Osteocyte (in vitro differentiated cells): ENCODE measurements around the gene TERT. TPM values are rescaled to one million over a fixed set of nuclear protein-coding genes. Genes with fewer than 3 reads are reported as not detected.
"Not testable (repeated sequence)": the region's sequence is repeated elsewhere in the genome, so short reads cannot be mapped to it uniquely, and the experiment has no call there.

Experiments used
- DNase-seq: peaks from one replicate; pipeline ENCODE4 v3.0.0; 2021; ENCODE audit warnings: mixed read lengths; ENCODE audit not compliant: unreplicated experiment; ENCODE audit errors: extremely low spot score
- H3K27ac Mint-ChIP-seq: one replicate; pipeline ENCODE4 v1.8.0; 2021; ENCODE audit warnings: mild to moderate bottlenecking, mixed read lengths; ENCODE audit not compliant: unreplicated experiment
- H3K27me3 Mint-ChIP-seq: one replicate; pipeline ENCODE4 v1.8.0; 2021; ENCODE audit warnings: mixed read lengths; ENCODE audit not compliant: unreplicated experiment
- H3K36me3 Mint-ChIP-seq: one replicate; pipeline ENCODE4 v1.8.0; 2021; ENCODE audit warnings: mixed read lengths; ENCODE audit not compliant: unreplicated experiment
- H3K4me1 Mint-ChIP-seq: one replicate; pipeline ENCODE4 v1.8.0; 2021; ENCODE audit warnings: mixed read lengths; ENCODE audit not compliant: unreplicated experiment
- H3K4me3 Mint-ChIP-seq: one replicate; pipeline ENCODE4 v1.8.0; 2021; ENCODE audit warnings: mild to moderate bottlenecking, moderate library complexity, mixed read lengths; ENCODE audit not compliant: unreplicated experiment
- H3K9me3 Mint-ChIP-seq: one replicate; pipeline ENCODE4 v1.8.0; 2021; ENCODE audit warnings: mixed read lengths; ENCODE audit not compliant: unreplicated experiment
- total RNA-seq: library from RNA; stranded (reverse); gene quantifications from 2 replicates; pipeline ENCODE4 v1.2.1, GENCODE V29; 2021
- TF ChIP-seq, protein P1 (sequence below): fragments of 200-600 bp; sonication (generic); IDR thresholded peaks from 2 replicates; pipeline ENCODE4 v1.5.0; 2021; ENCODE audit warnings: antibody characterized with exemption, mild to moderate bottlenecking, moderate library complexity

Gene TERT
- total RNA-seq, 1 donor from 2014 or later, result not detected

DNA sequence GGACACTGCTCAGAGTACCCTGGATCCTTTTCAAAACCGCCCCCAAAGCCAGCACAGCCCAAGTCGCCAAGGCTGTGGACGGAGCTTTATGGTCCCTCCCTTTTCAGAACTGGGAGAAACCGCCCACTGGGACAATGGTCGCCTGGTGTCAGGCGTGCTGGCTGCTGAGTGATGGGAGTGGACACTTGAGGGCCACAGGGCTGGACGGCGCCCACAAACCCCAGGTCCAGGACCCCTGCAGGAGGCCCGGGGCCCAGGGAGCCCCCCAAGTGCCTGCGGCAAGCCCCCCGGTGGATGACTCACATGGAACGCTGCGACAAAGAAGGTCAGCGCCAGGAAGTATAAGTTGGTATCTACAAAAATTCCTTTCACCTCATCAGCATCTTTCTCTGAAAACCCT, 39.1 kb upstream of the TERT start:
- Mint-ChIP-seq H3K4me3 (no peak overlapping the region), H3K27me3 (no peaks in the 10 kb centered on the region), H3K4me1 (no peaks in the 10 kb centered on the region), H3K36me3 (peaks cover 34% of the 10 kb centered on the region), H3K27ac (no peak overlapping the region), H3K9me3 (peaks cover under 1% of the 10 kb centered on the region)
- TF ChIP-seq, protein P1, sequence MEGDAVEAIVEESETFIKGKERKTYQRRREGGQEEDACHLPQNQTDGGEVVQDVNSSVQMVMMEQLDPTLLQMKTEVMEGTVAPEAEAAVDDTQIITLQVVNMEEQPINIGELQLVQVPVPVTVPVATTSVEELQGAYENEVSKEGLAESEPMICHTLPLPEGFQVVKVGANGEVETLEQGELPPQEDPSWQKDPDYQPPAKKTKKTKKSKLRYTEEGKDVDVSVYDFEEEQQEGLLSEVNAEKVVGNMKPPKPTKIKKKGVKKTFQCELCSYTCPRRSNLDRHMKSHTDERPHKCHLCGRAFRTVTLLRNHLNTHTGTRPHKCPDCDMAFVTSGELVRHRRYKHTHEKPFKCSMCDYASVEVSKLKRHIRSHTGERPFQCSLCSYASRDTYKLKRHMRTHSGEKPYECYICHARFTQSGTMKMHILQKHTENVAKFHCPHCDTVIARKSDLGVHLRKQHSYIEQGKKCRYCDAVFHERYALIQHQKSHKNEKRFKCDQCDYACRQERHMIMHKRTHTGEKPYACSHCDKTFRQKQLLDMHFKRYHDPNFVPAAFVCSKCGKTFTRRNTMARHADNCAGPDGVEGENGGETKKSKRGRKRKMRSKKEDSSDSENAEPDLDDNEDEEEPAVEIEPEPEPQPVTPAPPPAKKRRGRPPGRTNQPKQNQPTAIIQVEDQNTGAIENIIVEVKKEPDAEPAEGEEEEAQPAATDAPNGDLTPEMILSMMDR, result no peak
- no peak for DNase-seq

DNA sequence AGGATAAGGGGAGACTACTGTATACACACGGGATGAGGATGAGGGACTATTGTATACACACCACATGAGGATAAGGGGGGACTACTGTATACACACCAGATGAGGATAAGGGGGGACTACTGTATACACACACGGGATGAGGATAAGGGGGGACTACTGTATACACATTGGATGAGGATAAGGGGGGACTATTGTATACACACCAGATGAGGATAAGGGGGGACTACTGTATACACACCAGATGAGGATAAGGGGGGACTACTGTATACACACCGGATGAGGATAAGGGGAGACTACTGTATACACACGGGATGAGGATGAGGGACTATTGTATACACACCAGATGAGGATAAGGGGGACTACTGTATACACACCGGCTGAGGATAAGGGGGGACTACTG, 38.4 kb upstream of the TERT start:
- peaks cover 37% of the 10 kb centered on the region for H3K36me3 Mint-ChIP-seq
- not testable (repeated sequence) for H3K4me3 Mint-ChIP-seq, H3K4me1 Mint-ChIP-seq, H3K27ac Mint-ChIP-seq, DNase-seq, H3K27me3 Mint-ChIP-seq, H3K9me3 Mint-ChIP-seq

GRCh38 chr5:1332461-1333001, 37.7 kb upstream of the TERT start:
- Mint-ChIP-seq H3K9me3 (peaks cover 6% of the 10 kb centered on the region), H3K27ac (no peak overlapping the region), H3K27me3 (no peaks in the 10 kb centered on the region), H3K4me1 (peaks cover 10% of the 10 kb centered on the region), H3K36me3 (peaks cover 35% of the 10 kb centered on the region), H3K4me3 (no peak overlapping the region)
- TF ChIP-seq, protein P1, result no peak
- DNase-seq, result no peak

DNA sequence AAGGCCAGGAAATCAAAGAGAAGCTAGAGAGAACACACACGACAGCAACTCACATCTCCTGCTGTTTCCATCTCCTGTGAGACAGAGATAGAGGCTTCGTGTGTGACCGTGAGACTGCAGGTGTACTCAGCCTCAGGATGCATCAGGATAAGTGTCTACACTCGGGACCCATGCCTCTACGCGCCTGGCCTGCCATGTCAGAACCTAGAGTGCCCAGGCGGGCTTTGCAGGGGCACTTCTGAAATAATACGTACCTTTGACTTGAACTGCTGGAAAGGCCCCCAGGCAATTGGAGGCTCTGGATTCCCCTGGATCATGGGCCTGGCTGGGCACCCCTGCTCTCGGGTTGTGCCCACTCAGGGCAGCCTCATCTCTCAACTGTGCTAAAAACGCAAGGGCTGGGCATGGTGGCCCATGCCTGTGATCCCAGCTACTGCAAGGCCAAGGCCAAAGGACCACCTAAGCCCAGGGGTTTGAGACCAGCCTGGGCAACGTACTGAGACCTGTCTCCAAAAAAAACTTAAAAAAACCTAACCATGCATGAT, 37.1 kb upstream of the TERT start:
- Mint-ChIP-seq H3K27me3 (no peaks in the 10 kb centered on the region), H3K36me3 (peaks cover 31% of the 10 kb centered on the region), H3K4me1 (peaks cover 16% of the 10 kb centered on the region), H3K4me3 (no peak overlapping the region), H3K27ac (no peak overlapping the region), H3K9me3 (peaks cover 6% of the 10 kb centered on the region)
- TF ChIP-seq, protein P1, result no peak
- no peak for DNase-seq

DNA sequence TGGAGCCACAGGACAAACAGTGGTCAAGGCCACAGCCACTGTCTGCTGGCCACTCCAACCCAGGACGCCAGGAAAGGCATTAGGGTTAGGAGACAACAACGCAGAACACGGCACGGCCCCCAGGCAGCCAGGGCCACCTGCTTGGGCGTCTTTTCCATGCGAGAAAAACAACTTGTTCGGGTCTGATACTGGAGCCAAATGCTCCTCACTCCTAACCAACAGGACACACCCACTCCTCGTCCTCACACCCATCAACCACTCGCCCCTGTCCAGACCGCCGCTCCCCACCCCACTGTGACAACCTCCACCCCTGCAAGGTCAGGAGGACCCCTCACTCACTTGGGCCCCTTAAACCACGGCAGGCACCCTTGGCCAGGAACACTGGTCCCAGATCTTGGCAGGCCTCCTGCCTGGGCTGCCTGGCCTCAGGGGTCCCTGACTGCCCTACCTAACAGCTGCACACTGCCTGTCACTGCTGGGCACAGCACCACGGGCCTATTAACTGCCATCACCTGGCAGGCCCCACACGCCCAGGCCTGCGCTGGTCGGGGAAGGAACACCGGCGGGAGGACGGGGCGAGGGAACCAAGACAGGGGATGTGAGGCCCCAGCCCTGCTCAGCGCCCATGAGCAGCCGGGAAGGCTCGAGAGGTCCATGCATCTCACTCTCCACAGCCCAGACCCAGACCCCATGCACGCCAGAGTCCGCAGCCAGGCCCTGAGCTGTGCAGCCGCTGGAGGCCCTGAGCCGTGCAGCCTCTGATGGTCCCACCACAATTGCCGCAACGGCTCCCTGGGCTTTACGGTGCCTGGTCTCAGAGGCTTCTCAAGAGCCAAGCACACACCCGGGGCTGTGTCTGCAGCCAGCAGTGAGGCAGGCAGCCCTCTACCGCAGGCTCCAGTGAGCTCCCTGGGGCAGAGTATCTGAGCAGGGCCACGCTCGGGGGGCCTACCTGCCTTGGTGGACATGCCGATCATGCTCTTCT, 36.3 kb upstream of the TERT start:
- no peak overlapping the region for H3K4me3 Mint-ChIP-seq
- H3K27ac Mint-ChIP-seq, result no peak overlapping the region
- peaks cover 22% of the 10 kb centered on the region for H3K4me1 Mint-ChIP-seq
- peaks cover 30% of the 10 kb centered on the region for H3K36me3 Mint-ChIP-seq
- TF ChIP-seq, protein P1, result no peak
- H3K9me3 Mint-ChIP-seq, result peaks cover 6% of the 10 kb centered on the region
- DNase-seq, result no peak
- no peaks in the 10 kb centered on the region for H3K27me3 Mint-ChIP-seq
